Measurements from ENCODE around the gene CCDC32.

CCDC32 gene

GRCh38 chr15:40511472-40512133, 53.2 kb downstream of the CCDC32 start:
- DNase-seq (ENCODE audit: low read depth) = no peak

GRCh38 chr15:40511093-40511471, 53.8 kb downstream of the CCDC32 start:
- DNase-seq (ENCODE audit: low read depth) = no peak

GRCh38 chr15:40510201-40510600, 54.6 kb downstream of the CCDC32 start:
- DNase-seq (ENCODE audit: low read depth) = no peak

DNA sequence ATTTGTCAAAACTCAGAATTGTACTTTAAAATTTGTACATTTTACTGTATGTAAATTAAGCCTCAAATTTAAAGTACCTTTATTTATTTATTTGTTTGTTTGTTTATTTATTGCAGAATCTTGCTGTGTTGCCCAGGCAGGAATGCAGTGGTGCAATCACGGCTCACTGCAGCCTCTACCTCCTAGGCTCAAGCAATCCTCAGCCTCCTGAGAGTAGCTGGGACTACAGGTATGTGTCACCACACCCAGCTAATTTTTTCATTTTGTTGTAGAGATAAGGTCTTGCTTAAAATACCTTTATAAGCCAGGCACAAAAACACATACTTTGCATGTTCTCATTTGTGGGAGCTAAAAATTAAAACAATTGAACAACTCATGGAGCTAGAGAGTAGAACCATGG, 56.6 kb downstream of the CCDC32 start:
- no peak for DNase-seq (ENCODE audit: low read depth)

DNA sequence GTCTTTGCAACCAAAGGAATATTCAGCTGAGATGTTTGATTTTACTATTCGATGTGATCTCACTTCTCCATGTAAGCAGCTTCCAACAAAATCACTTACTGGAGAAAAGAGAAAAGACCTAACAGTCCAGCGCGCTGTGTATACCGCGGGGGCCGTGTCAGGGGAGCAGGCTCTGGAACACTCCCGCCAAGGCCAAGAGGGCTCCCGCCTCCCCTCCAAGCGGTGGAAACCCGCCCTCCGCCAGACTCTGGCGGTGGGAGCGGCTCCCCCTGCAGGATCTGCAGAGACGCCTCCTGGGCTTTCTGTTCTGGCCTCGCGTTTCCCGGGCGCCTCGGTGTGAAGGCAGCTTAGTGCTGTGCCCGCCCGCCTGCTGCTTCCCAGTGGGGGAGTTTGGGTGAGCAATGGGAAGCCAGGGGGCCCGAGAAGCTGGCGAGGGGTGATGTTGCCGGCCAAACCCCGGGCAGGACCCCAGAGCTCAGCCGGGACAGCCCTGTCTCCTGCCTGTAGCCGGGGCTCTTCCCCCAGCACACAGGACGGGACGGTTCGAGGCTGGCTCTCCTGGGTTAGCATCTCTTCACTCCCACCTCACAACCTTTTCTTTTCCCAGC, 57.8 kb downstream of the CCDC32 start:
- peak; percentile 24 for DNase-seq (ENCODE audit: low read depth)
